Breast epithelium (tissue), 3 donors: ENCODE results near the gene DMD.
"Not testable (repeated sequence)": the region's sequence is repeated elsewhere in the genome, so short reads cannot be mapped to it uniquely, and the experiment has no call there.

Source experiments
- CTCF ChIP-seq, 3 donors: fragments of 450-650 bp; IDR thresholded peaks; one replicate each; pipeline ENCODE4 v1.5.1; 2016 to 2017; ENCODE audit warnings: antibody characterized with exemption in 3 of 3, mild to moderate bottlenecking in 3 of 3, moderate library complexity in 3 of 3
- POLR2A ChIP-seq: fragments of 450-650 bp; IDR thresholded peaks from one replicate; pipeline ENCODE4 v1.6.1; 2016; ENCODE audit warnings: antibody characterized with exemption, mild to moderate bottlenecking, moderate library complexity

GRCh38 chrX:32705385-32705784, 506.0 kb downstream of the DMD start:
- TF ChIP-seq CTCF (IDR thresholded peaks at IDR 0.05); POLR2A: not testable (repeated sequence)
